Right lobe of liver (tissue), 4 donors: ENCODE data around the gene EMX2.

Source experiments
- POLR2A ChIP-seq: fragments of 450-650 bp; IDR thresholded peaks from one replicate; pipeline ENCODE4 v1.6.1; 2017; ENCODE audit warnings: antibody characterized with exemption, mild to moderate bottlenecking
- TF ChIP-seq, protein P1 (sequence below), 4 donors: fragments of 200-600 bp in 3 of 4; fragments of 450-650 bp in 1 of 4; IDR thresholded peaks; one replicate each; pipeline versions ENCODE4 v1.5.1 to v1.8.0; 2016 to 2022; ENCODE audit warnings: antibody characterized with exemption in 4 of 4, mild to moderate bottlenecking in 2 of 4
- donor health status: DM: no; HTN: no; CAD: no.
- donor health status: DM: no; HTN: no; CAD: no.
- donor health status: DM: no; HTN: yes; CAD: no.

DNA sequence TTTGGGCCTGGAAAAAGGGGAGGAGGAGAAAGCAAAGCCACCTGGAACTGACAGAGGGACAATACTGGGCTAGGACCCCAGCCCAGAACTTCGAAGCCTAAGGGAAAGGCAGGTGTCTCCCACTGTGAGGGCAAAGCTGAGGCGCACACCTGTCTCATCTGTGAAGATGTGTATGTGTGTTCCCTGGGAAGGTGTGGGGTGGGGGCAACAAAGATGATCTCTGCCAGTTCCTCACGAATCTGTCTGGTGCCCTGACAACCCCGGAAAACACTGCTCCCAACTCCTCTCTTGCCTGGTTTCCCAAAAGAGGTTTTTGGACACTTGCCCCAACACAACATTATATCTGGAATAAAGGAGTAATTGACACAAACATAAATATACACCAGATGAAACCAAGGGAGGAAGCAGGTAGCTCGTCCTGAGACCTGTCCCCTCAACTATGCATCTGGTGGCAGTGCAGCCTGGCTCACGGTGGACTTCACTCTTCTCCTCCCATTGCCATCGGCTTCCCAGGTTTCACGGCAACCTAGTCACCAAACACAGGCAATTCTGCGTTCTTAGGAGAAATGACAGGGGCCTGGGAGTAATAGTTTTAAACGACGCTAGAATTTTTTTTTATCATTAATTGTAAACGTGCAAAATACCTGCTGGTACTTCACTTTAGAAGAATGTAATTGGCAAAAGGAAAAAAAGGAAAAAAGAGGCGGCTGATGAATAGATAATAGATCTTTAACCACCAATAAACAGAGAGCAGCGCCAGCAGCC is 1.7 kb upstream of the EMX2 start:
- TF ChIP-seq POLR2A: no peak
- TF ChIP-seq, protein P1, sequence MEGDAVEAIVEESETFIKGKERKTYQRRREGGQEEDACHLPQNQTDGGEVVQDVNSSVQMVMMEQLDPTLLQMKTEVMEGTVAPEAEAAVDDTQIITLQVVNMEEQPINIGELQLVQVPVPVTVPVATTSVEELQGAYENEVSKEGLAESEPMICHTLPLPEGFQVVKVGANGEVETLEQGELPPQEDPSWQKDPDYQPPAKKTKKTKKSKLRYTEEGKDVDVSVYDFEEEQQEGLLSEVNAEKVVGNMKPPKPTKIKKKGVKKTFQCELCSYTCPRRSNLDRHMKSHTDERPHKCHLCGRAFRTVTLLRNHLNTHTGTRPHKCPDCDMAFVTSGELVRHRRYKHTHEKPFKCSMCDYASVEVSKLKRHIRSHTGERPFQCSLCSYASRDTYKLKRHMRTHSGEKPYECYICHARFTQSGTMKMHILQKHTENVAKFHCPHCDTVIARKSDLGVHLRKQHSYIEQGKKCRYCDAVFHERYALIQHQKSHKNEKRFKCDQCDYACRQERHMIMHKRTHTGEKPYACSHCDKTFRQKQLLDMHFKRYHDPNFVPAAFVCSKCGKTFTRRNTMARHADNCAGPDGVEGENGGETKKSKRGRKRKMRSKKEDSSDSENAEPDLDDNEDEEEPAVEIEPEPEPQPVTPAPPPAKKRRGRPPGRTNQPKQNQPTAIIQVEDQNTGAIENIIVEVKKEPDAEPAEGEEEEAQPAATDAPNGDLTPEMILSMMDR (IDR thresholded peaks at IDR 0.05): no peak
